ENCODE measurements around the gene IER5.
"Not testable (repeated sequence)": the region's sequence is repeated elsewhere in the genome, so short reads cannot be mapped to it uniquely, and the experiment has no call there.

Gene IER5

DNA sequence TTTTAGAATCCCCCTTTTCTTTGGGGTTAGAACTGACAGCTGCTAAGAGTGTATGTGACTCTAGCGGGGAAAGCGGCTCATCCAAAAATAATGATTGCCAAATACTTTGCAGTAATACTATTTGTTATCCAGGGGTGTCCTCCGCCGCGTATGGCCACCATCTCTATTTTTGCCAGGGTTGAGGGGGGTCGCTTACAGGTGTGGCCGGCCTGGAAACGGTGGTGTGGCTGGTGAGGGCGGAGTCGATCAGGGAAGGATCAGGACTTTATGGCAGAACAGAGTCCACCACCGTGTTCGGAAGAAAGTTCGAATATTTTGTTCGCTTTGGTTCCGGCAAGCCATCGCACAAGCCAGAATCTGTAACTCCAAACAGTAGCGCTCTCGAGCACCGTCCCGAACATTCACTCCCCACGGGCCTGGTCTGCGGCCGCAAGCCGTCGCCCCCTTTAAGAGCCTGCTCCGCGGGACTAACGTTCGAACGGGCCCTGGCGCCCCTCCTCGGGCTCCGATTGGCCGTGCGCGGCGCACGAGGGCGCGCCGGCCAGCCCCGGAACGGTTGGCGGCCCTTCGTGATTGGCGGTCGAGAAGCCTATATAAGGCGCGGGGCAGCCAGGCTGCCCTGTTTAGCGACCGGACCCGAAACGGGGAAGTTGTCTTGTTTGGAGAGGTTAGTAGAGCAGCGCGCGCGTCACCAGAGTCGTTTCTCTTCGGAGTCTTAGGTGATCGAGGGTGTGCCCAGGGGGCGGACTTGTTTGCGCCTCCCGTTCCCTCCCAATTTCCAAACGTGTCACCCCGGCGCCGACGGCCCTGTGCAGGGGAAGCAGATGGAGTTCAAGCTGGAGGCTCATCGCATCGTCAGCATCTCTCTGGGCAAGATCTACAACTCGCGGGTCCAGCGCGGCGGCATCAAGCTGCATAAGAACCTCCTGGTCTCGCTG, at the start of gene IER5:
Gene IER5 (plus strand): TSS at position 622 of the 938 bp plus-strand sequence. CDS start 203 bp downstream, at position 825.
- DNase-seq, result peak; percentile 95 to 96

DNA sequence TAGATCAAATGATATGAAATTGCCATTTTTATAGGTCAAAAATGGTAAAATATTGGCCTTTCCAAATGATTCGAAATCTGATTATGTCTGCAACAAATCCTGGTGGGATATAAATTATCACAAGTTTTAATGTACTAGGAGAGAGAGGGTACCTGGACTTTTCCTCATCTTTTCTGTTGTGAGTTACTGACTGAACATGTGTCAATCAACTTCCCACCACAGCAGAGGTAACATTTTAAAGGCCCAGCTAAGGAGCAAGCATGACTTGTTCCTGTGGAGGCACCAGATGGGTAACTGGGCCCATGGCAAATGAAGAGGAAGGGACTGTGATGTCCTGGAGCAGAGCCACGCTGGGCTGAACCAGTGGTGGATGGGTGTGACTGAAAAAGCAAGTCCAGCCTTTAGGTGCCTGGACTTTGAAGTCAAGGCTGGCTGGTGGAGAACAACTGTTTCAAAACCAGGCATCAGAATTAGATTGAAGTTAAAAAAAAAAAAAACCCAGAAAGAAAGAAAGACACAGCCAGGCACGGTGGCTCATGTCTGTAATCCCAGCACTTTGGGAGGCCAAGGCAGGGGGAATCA, 48.1 kb upstream of the IER5 start:
- no peak for DNase-seq

DNA sequence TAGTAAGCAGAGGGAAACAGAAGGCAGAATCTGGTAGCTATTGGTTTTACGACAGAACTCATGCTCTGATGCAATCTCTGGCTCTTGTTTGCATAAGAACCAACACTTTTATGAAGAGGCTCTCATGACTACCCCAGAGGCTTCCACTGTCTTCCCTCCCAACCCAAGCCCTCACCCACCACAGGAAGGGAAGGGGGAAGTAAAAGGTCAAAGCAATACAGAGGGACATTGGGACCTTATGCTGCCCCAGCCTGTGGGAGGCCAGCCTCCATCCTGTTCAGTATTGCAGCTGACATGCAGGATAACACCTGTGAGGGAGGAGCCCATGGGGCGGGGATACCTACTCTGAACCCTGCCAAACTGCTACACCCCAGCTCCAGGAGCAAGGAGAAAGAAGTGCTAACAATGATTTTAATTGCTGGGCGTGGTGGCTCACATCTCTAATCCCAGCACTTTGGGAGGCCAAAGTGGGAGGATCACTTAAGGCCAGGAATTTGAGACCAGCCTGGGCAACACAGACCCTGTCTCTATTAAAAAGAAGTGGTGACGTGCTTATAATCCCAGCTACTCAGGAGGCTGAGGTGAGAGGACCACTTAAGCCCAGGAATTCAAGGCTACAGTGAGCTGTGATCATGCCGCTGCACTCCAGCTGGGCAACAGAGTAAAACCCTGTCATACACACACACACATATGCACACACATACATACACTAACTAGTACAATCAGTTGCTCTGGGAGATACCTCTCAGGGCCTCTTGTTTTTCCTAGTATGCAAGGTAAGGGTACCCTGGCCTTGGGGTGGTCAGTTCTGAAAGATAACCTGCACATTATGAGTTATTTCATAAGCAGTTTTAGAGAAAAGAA, 45.2 kb upstream of the IER5 start:
- peak; percentile 15 to 47 for DNase-seq

DNA sequence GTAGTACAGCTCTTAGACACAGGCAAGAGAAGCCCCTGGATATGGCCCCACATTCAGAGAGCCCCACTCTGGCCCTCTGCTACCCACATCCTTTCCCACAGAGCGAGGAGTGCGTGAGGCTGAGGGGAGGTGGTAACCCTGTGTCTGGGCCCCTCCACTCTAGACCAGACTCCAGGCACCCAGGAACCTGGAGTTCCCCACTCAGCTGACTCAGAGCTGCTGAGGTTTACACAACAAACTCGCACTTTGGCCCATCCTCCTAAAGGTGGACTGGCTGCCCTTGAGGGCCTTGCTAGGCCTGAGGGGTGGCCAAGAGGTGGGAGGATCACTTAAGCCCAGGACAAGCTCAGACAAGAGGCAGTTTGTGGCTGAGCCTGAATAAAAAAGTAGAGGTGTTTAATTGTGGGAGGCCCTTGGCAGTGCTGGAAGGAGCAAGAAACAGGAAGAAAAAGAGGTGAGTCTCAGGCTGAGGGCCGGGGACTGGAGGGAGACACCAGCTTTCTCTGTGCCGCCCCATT, 44.0 kb upstream of the IER5 start:
- DNase-seq, result no peak

DNA sequence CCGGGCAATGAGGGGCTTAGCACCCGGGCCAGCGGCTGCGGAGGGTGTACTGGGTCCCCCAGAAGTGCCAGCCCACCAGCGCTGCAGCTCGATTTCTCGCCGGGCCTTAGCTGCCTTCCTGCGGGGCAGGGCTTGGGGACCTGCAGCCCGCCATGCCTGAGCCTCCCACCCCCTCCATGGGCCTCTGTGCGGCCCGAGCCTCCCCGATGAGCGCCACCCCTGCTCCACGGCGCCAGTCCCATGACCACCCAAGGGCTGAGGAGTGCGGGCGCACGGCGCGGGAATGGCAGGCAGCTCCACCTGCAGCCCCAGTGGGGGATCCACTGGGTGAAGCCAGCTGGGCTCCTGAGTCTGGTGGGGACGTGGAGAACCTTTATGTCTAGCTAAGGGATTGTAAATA, 42.6 kb upstream of the IER5 start:
- DNase-seq, result not testable (repeated sequence)

DNA sequence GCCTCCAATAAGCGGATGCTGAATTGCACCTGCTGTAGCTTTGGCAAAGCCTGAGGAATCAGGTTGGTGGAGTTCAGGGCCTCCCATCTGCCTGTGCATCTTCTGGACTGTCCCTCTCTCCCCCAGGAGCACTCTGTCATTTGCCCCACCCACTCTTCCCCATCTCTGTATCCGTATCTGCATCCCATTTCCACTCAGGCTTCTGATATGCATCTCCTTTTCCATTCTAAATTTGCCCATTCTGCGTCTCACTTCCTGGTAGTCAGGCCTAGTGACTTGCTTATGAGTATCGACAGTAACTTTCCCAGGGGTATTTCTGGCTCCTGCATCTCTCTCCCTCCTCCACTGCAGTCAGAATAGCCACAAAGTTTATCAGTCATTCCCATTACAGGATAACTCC, 39.1 kb upstream of the IER5 start:
- no peak for DNase-seq

DNA sequence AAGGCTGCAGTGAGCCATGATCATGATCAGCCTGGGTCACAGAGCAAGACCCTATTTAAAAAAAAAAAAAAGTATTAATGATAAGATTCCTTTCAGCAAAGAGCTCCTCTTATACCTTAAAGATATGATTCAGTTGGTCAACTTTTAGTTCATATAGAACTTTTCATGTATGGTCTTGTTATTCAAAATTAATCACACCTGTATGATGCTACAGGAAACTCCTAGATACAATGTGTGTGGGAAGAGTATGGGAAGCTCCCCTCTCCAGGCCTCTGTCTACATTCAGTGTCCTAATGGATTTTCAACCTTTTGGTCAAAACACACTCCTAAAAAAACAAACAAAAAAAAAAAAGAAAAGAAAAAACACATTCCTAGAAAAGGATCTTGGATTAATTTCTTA, 37.6 kb upstream of the IER5 start:
- no peak for DNase-seq

DNA sequence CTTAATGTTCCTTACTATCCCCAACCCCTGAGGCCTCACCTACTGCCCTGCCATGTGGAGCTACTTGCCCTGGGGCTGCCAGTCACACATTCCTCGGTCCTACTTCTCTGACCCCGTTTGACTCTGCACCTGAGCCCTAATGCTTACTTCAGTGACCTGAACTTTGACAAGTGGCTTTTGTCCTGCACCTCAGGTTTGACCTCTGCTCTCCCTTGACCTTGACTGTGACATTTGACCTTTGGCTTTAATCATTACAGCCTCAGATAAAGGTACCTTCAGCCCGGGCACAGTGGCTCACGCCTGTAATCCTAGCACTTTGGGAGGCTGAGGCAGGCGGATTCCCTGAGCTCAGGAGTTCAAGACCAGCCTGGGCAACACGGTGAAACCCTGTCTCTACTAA, 31.9 kb upstream of the IER5 start:
- DNase-seq, result no peak

DNA sequence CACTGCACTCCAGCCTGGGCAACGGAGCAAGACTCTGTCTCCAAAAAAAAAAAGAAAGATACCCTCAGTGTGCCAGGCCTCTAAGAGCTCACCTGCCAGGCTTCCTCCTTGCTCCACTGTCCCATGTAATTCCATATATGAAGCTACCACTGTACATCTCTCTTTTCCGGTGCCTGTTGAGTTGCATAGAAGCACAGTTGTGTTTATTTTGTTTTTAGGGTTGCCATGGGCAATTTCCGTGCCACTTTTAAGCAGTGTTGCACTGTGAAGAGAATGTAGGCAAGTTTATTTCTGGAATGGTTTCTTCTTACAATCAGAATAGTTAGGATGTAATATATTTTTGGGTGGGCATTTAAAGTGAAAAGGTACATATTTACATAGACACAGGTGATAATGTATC, 31.4 kb upstream of the IER5 start:
- no peak for DNase-seq

DNA sequence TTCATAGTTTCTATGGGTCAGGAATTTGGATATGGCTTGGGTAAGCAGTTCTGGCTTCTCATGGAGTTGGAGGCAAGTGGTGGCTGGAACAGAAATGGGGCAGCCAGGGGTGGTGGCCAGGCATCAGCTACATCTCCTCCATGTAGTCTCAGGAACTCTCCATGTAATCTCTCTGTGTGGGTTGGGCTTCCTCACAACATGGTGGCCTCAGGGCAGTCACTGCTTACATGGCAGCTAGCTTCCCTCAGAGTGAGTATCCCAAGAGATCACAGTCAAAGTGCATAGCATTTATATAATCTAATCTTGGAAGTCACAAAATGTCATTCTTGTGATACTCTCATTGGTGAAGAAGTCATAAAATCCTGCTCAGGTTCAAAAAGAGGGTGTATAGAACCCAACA, 29.1 kb upstream of the IER5 start:
- no peak for DNase-seq

DNA sequence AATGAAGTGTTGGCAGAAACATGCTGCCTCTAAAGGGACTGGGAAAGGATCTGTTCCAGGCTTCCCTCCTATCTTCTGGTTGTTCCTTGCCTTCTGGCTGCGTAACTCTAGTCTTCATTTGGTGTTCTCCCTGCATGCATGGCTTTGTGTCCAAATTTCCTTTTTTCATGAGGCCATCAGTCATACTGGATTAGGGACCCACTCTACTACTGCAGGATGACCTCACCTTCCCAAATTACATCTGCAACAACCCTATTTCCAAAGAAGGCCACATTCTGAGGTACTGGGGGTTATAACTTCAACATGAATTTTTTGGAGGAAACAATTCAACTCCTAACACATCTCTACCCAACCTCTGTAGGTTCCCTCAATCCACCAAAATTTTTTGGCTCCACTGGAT, 28.4 kb upstream of the IER5 start:
- no peak for DNase-seq

DNA sequence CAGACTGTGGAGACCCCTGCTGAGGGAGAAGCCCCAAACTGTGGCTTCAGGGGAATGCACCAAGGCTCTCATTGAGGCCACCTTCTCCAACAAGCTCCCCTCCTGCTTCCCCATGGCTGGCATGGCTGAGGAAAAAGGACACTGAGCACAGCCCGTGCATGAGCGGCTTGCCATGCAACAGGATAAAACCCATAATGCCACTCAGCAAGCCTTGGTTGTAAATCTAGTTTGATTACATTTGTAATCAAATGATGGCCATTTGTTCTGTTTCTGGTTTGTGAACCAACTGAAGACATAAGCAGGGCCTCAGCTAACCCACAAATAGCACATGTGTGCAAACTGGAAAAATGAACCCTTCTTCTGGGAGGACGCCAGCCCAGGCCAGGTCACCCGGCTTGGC, 27.6 kb upstream of the IER5 start:
- DNase-seq, result not testable (repeated sequence)

DNA sequence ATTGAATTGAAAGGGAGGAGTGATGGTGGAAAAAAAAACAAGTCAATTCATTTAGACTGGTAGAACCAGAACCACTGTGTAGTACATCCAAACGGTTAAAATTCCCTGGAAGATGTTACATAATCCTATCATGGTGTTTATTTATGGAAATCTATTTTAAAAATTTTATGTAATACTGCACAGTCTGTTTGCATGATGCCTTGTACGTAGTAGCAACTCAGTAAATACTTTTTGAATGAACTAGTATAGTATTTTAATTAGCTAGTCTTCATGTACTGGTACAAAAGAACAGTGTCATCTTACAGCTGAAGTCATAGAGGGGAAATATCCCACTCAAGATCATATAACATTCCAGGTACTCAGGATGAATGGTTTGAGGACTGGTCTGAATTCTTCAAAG, 27.0 kb upstream of the IER5 start:
- DNase-seq, result no peak

DNA sequence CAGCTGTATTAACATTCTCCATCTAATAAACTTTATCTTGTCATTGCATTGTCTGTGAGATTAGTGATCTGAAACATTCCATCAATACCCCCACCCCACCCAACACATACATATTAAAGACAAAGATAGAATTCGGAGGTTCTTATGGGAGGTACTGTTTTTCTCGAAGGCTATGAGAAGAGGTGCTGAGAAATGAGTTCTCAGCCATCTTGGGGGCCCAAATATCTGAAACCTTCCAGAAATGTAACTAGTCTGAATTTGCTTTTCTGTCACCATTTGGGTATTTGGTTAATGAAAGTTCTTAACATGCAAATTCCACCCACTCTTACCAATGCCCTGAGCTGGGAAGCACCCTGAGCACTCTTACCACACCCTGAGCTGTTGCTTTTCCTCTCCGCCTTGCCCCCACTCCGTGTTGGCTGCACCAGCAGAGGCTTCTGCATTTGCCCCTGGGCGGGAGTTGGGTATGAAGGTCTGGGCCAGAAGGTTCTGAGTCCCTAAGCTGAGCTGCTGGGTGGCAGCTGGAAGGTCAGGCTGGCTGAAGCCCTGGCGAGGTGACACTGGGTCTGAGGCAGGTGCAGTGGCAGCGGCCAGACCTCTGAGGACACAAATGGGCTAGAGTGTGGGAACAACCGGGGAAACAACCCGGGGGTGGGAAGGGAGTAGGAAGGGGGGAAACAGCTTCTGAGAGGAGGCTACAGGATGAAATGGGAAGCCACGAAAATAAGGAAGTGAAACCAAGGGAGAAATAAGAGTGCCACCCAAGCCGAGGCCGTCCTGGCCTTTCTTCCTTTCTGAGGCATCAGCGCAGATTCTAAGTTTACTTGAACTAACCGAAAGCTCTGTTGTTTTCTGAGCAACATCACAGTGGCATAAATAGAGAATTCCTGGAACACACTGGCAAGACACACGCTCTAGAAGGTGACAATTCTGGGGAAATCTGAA, 26.3 kb upstream of the IER5 start:
- DNase-seq, result peak; percentile 67 to 70

DNA sequence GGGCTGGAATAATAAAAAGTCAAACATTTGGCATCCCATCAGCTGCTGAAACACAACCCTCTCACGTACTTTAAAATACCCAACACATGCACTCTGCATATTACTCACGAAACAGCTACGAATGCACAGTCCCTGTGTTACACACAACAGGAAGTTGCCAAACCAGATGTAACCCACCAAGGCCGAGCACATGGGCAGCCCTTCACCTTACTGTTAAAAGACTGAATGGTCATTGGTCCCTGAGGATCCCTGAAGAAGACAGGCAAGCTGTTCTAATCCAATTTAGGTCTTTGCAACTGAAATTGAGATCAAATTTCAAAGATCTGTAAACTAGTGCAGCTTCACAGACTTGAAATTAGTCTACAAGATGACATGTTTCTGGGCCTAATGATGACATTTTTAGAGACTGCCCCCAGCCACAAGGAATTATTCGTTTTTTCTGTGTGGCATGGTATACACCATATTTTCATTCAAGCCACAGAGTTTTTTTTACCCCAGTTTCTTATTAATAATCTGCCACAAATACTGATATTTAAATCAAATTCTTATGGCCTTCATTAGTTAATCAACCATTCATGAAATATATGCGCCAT, 25.6 kb upstream of the IER5 start:
- DNase-seq, result peak; percentile 38 to 47

DNA sequence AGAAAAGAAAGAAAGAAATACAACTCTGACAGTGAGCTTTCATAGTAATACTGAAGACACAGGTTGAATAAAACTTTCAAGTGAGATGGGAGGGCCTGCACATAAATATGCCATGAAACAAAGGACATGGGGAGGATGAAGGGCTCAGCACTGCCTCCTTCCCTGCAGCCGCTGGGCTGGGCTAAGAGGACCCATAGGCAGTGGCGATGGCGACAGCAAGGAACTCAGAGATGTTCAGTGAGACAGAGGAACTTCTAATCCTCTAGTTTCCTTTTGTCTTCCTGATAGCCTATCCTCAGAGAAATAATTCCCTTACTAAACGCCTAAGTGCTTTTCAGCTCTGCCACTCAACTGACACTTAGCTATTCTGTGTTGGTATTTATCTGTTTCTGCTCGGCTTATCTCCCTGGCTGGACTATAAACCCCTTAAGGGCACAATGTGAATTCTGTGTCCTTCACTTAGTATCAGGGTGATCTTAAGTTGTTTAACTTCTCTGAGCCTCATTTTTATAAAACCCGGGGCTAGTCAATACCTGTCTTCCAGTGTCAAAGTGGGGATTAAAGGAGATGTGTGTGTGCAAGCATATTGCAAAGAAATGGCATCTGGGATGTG, 24.4 kb upstream of the IER5 start:
- DNase-seq, result no peak

DNA sequence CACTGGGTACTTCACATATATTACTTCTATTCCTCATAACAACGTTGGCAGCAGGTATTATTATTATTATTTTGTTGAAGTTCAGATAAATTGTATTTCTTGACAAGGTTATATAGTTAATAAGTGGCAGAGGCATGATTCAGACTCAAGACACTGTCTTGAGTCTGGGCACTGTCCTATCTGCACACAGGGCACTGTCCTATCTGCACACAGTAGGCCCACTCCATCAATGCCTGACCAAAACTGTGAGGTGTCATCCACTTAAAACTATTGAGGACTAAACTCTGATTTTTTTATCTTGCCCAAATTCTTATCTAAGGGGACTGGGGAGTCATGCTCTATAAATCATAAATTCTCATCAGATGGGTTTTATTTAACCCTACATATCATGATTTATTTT, 23.8 kb upstream of the IER5 start:
- DNase-seq, result no peak

DNA sequence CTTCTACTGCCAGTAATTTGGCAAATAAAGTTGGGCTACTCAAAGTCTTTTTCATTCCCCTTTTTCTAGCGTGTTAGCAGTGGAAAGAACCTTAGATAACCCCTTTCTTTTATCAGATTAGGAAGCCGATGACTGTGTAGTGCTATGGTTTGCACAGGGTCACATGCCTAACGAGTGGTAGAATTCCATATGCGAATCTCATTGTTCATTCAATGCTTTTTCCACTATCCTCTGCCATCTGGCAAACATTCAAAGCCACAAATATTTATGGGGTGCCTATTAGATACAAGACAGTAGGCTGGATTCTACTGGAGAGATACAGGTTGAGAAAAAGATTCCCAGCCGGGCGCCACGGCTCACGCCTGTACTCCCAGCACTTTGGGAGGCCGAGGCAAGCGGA, 14.9 kb upstream of the IER5 start:
- no peak for DNase-seq

DNA sequence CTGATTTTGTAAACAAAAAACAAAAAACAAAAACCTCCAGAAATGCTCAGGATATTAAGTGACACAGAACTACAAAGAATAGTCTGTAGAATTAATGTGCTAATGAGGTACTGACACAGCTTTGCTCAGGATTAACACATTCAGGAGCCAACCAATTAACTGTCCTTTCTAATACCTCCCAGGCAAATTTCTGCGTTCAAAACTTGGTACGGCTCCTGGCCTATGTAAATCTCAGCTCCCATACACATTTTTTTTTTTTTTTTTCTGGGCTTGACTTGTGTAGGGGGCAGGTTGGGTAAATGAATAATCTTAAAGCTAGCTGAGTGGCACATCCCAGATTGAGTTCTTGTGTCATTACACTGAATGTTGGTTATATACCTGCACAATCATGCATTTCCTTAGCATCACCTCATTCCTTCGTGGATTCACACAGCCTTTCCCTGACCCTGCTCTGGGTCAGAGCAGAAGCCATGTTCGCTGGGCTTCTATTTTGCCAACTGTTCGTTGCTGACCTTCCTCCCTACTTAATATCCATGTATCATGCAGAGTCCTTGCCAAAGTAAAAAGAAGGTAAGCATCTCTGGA, 12.6 kb upstream of the IER5 start:
- no peak for DNase-seq

DNA sequence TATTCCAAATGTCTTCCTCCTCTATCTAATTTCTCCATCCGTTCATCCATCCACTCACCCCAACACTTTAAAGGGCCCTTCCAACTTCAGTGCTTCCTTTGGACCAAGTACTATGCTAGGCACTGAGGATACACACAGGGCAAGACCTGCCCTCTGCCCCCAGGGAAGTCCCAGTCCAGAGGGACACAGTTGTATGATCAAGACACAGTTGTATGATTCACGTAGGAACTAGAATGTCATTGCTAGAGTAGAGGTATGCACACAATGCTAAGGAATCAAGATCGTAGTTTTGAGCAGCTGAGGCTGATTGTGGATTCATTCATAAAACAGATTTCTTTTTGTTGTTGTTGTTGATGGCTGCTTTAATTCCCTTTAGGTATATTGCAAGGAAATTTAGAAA, 11.6 kb upstream of the IER5 start:
- DNase-seq, result no peak
